GM12872 (cell line): ENCODE results near the gene ADRA2A.

Experiments used
- CTCF ChIP-seq: IDR thresholded peaks from 3 replicates; pipeline ENCODE4 v1.5.1; 2011; ENCODE audit warnings: low read depth, mild to moderate bottlenecking, low read length, moderate library complexity; ENCODE audit not compliant: insufficient read depth

The ADRA2A gene

GRCh38 chr10:111093741-111094380, 17.0 kb downstream of the ADRA2A start:
- TF ChIP-seq CTCF = no peak

- peak; percentile 14; the same call in 1 of the 3 replicates for TF ChIP-seq CTCF
Measured at GRCh38 chr10:111098679-111099437, 22.0 kb downstream of the ADRA2A start.

- TF ChIP-seq CTCF = no peak
Measured at GRCh38 chr10:111100198-111100597, 23.4 kb downstream of the ADRA2A start.

- TF ChIP-seq CTCF = no peak
Measured at GRCh38 chr10:111101796-111102195, 25.0 kb downstream of the ADRA2A start.

- no peak for TF ChIP-seq CTCF
Measured at GRCh38 chr10:111102359-111102837, 25.6 kb downstream of the ADRA2A start.

GRCh38 chr10:111103196-111103840, 26.5 kb downstream of the ADRA2A start:
- TF ChIP-seq CTCF = no peak

GRCh38 chr10:111104811-111105210, 28.0 kb downstream of the ADRA2A start:
- TF ChIP-seq CTCF = no peak
